GM19099 (cell line): ENCODE data around the gene SLC2A5.

Experiments used
- POLR2A ChIP-seq: IDR thresholded peaks from 3 replicates; pipeline ENCODE4 v1.6.1; 2011; ENCODE audit warnings: low read depth; ENCODE audit not compliant: insufficient read length; ENCODE audit errors: extremely low read depth

SLC2A5 gene

DNA sequence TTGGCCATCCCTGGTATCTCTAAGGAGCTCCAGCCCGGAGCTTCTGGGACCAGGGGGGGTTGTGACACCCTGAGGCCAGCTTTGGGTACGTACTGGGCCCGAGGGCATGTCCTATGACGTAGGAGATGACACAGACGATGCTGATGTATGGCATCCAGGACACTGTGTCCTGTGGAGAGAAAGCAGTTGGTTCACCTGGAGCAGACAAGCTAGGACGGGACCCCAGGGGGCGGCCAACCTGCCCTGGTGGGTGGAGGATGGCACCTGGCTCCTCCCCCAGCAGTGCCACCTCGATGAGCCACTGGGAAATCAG lies 31.1 kb downstream of the SLC2A5 start:
- TF ChIP-seq POLR2A, result no peak

DNA sequence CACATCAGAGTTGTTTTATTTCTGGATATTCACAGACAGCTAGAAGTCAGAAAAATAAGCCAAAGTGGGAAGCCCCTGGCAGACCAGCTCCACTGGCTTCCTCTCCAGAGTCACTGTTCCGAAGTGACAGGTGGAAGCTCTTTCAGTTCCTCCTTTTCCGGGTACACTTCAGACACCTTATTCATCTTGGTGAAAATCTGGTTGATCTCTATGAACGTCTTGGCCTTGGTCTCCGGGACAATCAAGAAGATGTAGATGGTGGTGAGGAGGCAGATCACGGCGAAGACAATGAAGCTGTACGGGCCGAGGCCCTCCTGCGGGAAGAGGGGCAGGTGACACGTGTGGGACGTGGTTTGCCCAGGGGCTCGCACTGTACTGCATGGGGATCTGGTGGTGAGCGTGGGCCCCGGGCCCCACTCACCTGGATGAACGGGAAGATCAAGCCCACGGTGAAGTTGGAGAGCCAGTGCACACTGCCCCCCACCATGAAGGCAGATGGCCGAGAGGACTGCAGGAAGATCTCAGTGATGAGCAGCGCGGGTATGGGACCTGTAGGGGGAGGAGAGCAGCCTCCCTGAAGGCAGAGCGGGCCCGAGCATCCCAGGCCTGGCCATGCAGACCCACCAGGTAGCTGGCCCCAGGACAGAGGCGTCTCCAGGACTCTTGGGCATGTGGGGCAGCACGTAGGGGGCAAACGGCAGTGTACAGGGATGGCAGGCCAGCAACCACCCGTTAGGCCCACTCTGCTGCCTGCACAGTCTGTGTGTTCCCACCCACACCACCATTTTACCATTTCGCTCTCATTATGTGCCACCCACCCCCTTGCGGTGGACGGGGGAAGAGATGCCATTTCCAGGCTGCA lies 31.7 kb downstream of the SLC2A5 start:
- no peak for TF ChIP-seq POLR2A

DNA sequence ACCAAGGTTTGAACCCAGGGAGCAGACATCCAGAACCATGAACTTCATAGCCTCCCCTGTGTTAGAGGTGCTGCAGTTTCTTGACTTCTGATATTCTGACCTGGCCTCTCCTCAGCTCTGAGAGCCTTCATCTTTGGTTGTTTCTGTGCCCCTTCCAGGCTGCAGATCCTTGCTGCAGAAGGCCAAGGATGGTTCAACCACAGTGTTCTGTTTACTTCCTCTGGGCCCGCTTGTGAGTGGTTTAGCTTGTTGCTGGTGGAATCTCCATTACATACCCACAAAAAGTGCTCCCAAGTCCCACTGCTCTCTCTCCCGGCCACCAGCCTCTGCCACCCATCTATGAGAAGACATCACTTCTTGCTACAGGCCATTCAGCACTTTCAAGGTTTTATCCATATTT lies 34.2 kb downstream of the SLC2A5 start:
- TF ChIP-seq POLR2A, result no peak

DNA sequence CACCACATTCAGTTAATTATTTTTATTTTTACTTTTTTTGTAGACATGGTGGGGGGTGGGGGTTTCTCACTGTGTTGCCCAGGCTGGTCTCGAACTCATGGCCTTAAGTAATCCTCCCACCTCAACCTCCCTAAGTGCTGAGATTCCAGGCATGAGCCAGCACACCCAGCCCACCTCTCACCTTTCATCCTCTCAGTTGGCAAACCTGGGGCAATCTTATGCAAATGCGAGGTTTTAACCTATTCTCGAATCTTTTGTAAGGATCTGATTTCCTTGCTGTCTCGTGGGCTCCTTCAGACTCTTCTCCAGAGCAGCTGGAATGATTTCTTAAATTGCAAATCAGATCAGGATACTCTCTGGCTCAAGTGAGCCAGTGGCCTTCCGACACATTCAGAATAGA lies 36.1 kb downstream of the SLC2A5 start:
- TF ChIP-seq POLR2A, result no peak

DNA sequence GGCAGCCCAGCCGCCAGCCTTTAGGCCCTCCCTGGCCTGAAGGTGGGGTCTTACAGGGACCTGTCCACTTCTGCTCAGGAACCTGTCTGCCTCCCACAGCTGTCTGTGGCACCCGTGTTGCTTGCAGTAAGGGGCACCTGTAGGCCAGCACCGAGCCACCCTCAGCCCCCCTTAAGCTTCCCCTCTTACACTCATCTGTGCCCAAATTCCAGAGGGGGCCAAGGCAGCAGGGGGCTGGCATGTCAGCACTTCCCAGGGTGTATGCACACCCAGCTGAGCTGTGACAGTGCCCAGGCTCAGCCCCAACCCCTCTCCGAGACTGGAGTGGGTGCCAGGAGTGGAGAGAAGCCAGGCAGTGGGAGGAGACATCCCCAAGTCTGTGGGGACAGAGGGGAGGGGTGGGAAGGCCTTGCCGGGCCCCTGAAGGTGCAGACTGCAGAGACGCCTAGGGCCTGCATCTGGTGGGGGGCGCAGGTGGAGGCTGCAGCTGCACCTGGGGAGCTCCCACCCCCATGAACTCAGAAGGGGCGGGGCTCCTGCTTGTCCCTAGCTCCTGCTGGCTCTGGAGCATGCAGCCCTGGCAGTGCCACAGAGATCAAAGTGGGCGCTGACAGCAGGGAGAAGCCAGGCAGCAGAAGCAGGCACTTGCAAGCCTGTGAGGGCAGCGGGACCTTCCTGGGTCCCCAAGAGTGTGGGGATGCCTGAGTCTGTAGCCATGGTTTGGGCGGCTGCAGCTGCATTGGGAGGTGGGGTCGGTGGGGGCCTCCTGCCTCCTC lies 37.8 kb downstream of the SLC2A5 start:
- no peak for TF ChIP-seq POLR2A

DNA sequence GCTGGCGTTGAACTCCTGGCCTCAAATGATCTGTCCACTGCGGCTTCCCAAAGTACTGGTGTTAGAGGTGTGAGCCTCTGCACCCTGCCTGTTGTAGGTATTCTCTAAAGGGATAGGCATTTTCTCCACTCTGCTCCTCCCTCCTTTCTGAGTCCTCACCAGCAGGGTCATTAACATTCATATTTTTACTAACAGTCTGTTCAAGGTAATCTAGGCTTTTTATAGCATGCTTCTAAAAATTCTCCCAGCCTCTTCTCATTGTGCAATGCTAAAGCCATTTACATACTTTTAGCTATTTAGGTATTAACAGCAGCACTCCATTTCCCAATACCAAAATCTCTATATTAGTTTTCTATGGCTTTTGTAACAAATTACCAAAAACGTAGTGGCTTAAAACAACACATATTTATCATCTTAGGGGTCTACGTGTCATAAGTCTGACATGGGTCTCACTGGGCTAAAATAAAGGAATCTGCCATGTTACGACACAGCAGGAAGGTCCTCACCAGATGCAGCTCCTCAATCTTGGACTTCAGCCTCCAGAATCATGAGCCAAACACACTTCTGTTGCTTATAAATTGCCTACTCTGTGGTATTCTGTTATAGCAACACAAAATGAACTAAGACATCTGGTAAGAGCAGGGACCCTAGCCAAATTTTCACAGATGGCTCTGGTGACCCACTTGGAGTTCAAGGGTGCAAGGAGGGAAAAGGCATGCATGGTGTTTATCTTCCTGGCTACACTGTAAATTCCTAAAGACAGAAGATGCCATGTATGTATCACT lies 40.3 kb downstream of the SLC2A5 start:
- TF ChIP-seq POLR2A, result no peak

DNA sequence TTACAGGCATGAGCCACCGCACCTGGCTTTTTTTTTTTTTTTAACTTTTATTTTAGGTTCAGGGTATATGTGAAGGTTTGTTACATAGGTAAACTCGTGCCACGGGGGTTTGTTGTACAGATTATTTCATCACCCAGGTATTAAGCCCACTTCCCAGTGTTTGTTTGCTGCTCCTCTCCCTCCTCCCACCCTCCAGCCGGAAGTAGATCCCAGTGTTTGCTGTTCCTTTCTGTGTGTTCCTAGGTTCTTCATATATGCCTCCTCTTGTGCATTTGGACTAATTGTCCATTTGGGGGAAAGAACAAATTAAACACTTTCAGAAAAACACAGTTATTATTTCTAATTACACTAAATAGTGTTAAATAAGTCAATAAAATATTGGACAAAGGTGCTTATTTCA lies 42.1 kb downstream of the SLC2A5 start:
- TF ChIP-seq POLR2A, result no peak

DNA sequence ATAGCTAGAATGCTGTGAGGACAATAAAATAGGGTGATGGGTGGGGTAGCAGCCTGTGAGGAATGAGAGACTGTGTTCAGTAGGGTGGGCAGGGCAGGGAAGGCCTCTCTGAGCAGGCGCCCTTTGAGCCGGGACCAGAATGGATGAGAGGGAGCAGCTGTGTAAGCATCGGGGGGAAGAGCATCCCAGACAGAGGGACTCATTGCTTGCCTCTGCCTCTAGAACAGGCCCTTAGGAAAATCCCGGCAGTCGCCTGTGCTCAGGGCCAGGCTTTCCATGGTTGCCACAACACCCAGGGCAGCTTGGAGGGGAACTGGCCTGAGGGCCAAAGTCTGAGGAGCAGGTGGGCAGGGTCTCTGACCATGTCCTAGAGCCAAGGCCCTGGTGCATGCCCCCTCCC lies 44.0 kb downstream of the SLC2A5 start:
- TF ChIP-seq POLR2A, result no peak

DNA sequence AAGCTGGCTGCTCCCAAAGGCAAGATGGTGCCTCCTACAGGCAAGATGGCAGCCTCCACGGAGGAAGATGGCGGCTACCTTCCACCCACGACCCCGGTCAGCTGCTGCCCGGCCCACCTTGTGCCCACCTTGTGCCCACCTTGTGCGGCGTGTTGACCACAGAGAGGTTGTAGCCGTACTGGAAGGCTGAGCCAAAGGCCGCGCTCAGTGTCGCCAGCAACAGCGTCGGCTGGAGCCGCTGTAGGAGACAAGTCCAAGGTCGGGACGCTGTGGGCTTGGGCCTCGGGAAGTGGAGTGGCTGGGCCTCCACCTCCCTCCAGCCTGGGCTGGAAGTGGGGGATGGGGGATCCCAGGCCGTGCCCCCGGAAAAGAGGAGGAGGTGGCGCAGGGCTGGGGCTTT lies 44.6 kb downstream of the SLC2A5 start:
- no peak for TF ChIP-seq POLR2A

DNA sequence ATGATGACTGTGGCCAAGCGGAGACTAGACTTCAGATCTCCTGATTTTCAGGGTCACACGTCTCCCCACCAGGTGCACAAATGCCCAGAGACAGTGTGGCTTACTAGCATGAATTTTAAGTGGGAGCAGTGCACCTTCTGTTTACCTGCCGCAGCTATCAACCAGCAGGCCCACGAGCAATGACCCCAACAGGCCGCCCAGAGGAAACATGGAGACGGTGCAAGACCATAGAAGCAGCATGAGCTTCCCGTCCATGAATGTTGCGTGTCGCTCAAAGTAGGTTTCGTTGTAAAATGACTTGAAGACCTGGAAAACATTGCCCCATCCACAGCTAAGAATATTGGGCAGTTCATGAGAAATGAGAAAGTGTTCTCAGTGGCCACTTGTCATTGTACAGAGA lies 46.7 kb downstream of the SLC2A5 start:
- no peak for TF ChIP-seq POLR2A

DNA sequence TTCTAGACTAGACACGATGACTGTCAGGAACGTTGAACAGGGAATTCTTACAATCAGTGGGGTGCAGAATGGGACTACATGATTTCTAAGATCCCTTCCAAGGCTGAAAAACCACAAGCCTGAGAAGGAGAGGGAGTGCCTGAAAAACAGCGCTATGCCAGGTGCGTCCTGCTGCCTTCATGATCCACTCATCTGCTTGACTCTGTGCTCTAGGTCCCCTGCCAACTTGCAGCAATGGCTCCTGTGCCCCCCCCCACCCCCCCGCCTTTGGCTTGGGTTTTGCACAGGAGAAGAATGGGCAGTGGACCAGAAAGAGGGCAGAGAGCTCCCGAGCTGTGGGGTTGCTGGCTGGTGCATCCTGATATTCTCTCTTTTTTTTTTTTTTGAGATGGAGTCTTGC lies 49.1 kb downstream of the SLC2A5 start:
- no peak for TF ChIP-seq POLR2A

DNA sequence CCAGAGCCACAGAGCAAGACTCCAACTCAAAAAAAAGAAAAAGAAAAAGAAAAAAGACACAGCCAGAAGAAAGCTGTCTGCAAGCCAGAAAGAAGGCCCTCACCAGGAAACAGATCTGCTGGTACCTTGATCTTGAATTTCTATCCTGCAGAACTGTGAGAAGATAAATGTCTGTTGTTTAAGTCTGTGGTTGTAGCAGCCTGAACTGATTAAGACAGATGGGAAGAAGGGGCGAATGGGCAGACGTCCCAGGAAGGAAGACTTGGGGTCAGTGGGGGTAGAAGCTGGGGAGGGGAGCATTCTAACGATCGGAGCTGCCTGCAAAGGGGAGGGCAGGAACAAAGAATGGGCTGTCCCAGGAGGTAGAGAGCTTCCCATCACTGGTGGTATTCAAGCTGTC lies 49.5 kb downstream of the SLC2A5 start:
- no peak for TF ChIP-seq POLR2A

DNA sequence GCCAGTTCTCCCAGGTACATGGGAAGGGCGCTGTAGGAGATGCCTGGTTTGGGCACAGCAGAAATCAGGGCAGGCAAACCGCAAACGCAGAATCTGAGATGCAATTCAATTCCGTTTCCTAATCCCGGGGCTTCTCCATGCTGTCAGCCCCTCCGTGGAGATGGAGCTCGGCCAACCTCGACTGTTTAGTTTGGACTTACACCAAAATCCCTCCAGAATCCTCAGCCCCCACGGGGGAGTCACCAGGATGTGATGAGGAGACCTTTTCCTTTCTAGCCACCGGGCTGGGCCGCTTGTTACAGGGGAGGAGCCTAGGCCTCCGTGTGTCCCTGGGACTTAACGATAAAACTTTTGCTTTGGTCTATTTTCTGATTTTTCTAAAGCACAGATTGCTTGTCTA lies 51.1 kb downstream of the SLC2A5 start:
- no peak for TF ChIP-seq POLR2A

DNA sequence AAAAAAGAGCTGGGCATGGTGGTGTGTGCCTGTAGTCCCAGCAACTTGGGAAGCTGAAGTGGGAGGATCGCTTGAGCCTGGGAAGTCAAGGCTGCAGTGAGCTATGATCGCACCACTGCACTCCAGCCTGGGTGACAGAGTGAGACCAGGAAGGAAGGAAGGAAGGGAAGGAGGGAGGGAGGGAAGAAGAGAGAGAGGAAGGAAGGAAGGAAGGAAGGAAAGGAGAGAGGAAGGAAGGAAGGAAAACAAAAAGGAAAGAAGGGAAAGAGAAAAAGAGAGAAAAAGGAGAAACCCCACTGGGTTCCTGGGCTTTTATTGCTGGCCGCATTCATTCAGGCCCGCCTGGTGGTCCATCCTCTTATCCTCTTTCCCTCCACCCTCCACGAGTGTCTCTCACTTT lies 53.0 kb downstream of the SLC2A5 start:
- TF ChIP-seq POLR2A, result no peak
